GM12878 (cell line): ENCODE results near the gene IMMP2L. TPM values are rescaled to one million over a fixed set of nuclear protein-coding genes. Genes with fewer than 3 reads are reported as not detected.

Experiments used
- BCLAF1 ChIP-seq: fragments of 450-650 bp; IDR thresholded peaks from 2 replicates; pipeline ENCODE4 v1.6.1; 2017; ENCODE audit warnings: antibody characterized with exemption, mild to moderate bottlenecking, moderate library complexity
- CUX1 ChIP-seq: IDR thresholded peaks from 2 replicates; pipeline ENCODE4 v1.6.1; 2012; ENCODE audit warnings: improper control_type of control experiment, low read depth, low read length; ENCODE audit not compliant: insufficient replicate concordance
- E2F8 ChIP-seq: fragments of 450-650 bp; IDR thresholded peaks from 2 replicates; pipeline ENCODE4 v1.6.1; 2018; ENCODE audit warnings: mild to moderate bottlenecking, low read depth, moderate library complexity; ENCODE audit not compliant: partially characterized antibody
- E4F1 ChIP-seq: fragments of 450-650 bp; IDR thresholded peaks from 2 replicates; pipeline ENCODE4 v1.6.1; 2018; ENCODE audit warnings: borderline replicate concordance, mild to moderate bottlenecking; ENCODE audit not compliant: partially characterized antibody
- EGR1 ChIP-seq, 2 experiments: IDR thresholded peaks; 1 replicate in 1 of 2; 2 replicates in 1 of 2; pipeline ENCODE4 v1.6.1; 2011 to 2012; ENCODE audit warnings: low read depth in 2 of 2, low read length in 2 of 2, borderline replicate concordance in 1 of 2, mild to moderate bottlenecking in 1 of 2, moderate library complexity in 1 of 2
- MTA3 ChIP-seq: IDR thresholded peaks from 2 replicates; pipeline ENCODE4 v1.6.1; 2012; ENCODE audit warnings: low read length, inconsistent platforms, borderline replicate concordance
- MYC ChIP-seq: IDR thresholded peaks from 2 replicates; pipeline ENCODE4 v1.6.1; 2011; ENCODE audit warnings: mild to moderate bottlenecking, low read length, moderate library complexity, inconsistent platforms; ENCODE audit not compliant: insufficient read depth, insufficient replicate concordance, insufficient read length, severe bottlenecking
- NRF1 ChIP-seq: conservative IDR thresholded peaks from 2 replicates; pipeline ENCODE4 v1.6.1; 2011; ENCODE audit warnings: mild to moderate bottlenecking, low read depth, low read length, improper control_type of control experiment
- REST ChIP-seq: IDR thresholded peaks from 2 replicates; pipeline ENCODE4 v1.6.1; 2012; ENCODE audit warnings: mild to moderate bottlenecking, low read depth, low read length
- polyA plus RNA-seq, 11 experiments: library from polyadenylated mRNA; depleted of rRNA in 4 of 11; unstranded in 6 of 11; stranded (reverse) in 5 of 11; fragments of >200 nt; fragmentation: Nextera tagmentation in 4 of 11; fragmentation: Illumina TruSeq in 1 of 11; extraction: Ambion mirVana in 4 of 11; extraction: Trizol in 1 of 11; gene quantifications; 1 replicate in 1 of 11; 2 replicates in 10 of 11; pipeline versions ENCODE4 v1.2.1 to v1.2.3, GENCODE V29; 2011 to 2016; ENCODE audit warnings: inconsistent platforms in 2 of 11, missing spikeins in 2 of 11, low read depth in 1 of 11
- total RNA-seq, 4 experiments: library from RNA; depleted of rRNA in 3 of 4; stranded (reverse); fragments of >200 nt in 3 of 4; fragmentation: Illumina TruSeq in 1 of 4; extraction: Trizol in 1 of 4; gene quantifications; 2 replicates each; pipeline versions ENCODE4 v1.2.1 to v1.2.3, GENCODE V29; 2013 to 2021

Gene IMMP2L
- total and polyA plus RNA-seq, 10 of the 15 experiments (the other 5 are each of a cell fraction or from before 2014, with no cell fraction given): 12.6 to 46.3 (median 19.6) TPM

GRCh38 chr7:111050875-111051416 is 511.3 kb downstream of the IMMP2L start (continued):
- TF ChIP-seq NRF1: no peak
- no peak for TF ChIP-seq REST
- no peak for TF ChIP-seq EGR1 (IDR thresholded peaks at IDR 0.05; ENCODE audit: borderline replicate concordance in 1 of 2, low read depth in 2 of 2, low read length in 2 of 2)
- no peak for TF ChIP-seq E4F1
- no peak for TF ChIP-seq CUX1
- no peak for TF ChIP-seq BCLAF1
- no peak for TF ChIP-seq E2F8
- TF ChIP-seq MTA3: no peak
- no peak for TF ChIP-seq MYC
